PC-3 (cell line): ENCODE results near the gene ANKRD23. TPM values are rescaled to one million over a fixed set of nuclear protein-coding genes. Genes with fewer than 3 reads are reported as not detected.

Source experiments
- ATAC-seq: fragments of 200-7000 bp; cut with Tn5 transposase; 2 replicates; pipeline ENCODE4 v1.9.1; 2020; ENCODE audit warnings: mild to moderate bottlenecking, moderate library complexity
- BruUV-seq: library from RNA; stranded (reverse); fragments of 400-500 nt; replicated peaks from 2 replicates; lab custom pipeline; 2021; lab: Mats Ljungman, UMichigan
- CTCF ChIA-PET: fragments of 300-600 bp; sonication (Branson Sonifier 250); formaldehyde crosslinking; loops from one replicate; lab custom pipeline; 2022; ENCODE audit warnings: antibody characterized with exemption; lab: Charles Lee
- POLR2A ChIA-PET: fragments of 300-600 bp; sonication (Branson Sonifier 250); formaldehyde crosslinking; loops from one replicate; lab custom pipeline; 2022; ENCODE audit warnings: antibody characterized with exemption; ENCODE audit not compliant: unreplicated experiment; lab: Charles Lee
- DNase-seq: peaks from one replicate; pipeline ENCODE4 v3.0.0-alpha.2; 2015
- H2AFZ ChIP-seq: fragments of 300-600 bp; sonication (generic); 2 replicates; pipeline ENCODE4 v1.6.0; 2016; ENCODE audit warnings: antibody characterized with exemption, low read length
- H3F3A ChIP-seq: fragments of 300-600 bp; sonication (generic); one replicate; pipeline ENCODE4 v1.6.0; 2017; ENCODE audit warnings: antibody characterized with exemption, low read length, control low read depth, mild to moderate bottlenecking; ENCODE audit not compliant: unreplicated experiment
- H3K27ac ChIP-seq: fragments of 300-600 bp; sonication (generic); 2 replicates; pipeline ENCODE4 v1.5.1; 2016; ENCODE audit warnings: mild to moderate bottlenecking, low read length
- H3K27me3 ChIP-seq: fragments of 300-600 bp; sonication (generic); 2 replicates; pipeline ENCODE4 v1.6.1; 2016; ENCODE audit warnings: low read length, mixed read lengths
- H3K36me3 ChIP-seq: fragments of 300-600 bp; sonication (generic); 2 replicates; pipeline ENCODE4 v1.6.1; 2016; ENCODE audit warnings: low read depth, mixed run types, low read length, mixed read lengths
- H3K4me1 ChIP-seq: fragments of 300-600 bp; sonication (generic); 2 replicates; pipeline ENCODE4 v1.5.1; 2016; ENCODE audit warnings: low read length; ENCODE audit not compliant: insufficient read depth
- H3K4me2 ChIP-seq: fragments of 300-600 bp; sonication (generic); 2 replicates; pipeline ENCODE4 v1.6.0; 2016; ENCODE audit warnings: low read length
- H3K4me3 ChIP-seq: fragments of 300-600 bp; sonication (generic); 2 replicates; pipeline ENCODE4 v1.5.1; 2016; ENCODE audit warnings: mild to moderate bottlenecking, low read length, mixed read lengths
- H3K79me2 ChIP-seq: fragments of 300-600 bp; sonication (generic); 2 replicates; pipeline ENCODE4 v1.6.1; 2017; ENCODE audit warnings: low read length, mixed read lengths
- H3K9ac ChIP-seq: fragments of 300-600 bp; sonication (generic); 2 replicates; pipeline ENCODE4 v1.6.0; 2016; ENCODE audit warnings: mild to moderate bottlenecking, low read length
- H3K9me2 ChIP-seq: fragments of 300-600 bp; sonication (generic); replicated peaks from 2 replicates; pipeline ENCODE4 v1.6.1; 2016; ENCODE audit warnings: mixed run types, low read length, mixed read lengths
- H3K9me3 ChIP-seq: fragments of 300-600 bp; sonication (generic); 2 replicates; pipeline ENCODE4 v1.6.1; 2016; ENCODE audit warnings: low read length, mixed read lengths
- H4K20me1 ChIP-seq: fragments of 300-600 bp; sonication (generic); 2 replicates; pipeline ENCODE4 v1.6.1; 2016; ENCODE audit warnings: low read length, mixed read lengths
- EZH2 ChIP-seq: fragments of 300-600 bp; sonication (generic); IDR thresholded peaks from one replicate; pipeline ENCODE4 v1.6.1; 2017; ENCODE audit warnings: antibody characterized with exemption, mild to moderate bottlenecking, low read length; ENCODE audit not compliant: unreplicated experiment
- EZH2phosphoT487 ChIP-seq: fragments of 300-600 bp; sonication (generic); IDR thresholded peaks from 2 replicates; pipeline ENCODE4 v1.6.1; 2018; ENCODE audit warnings: mild to moderate bottlenecking, antibody characterized with exemption, low read length, borderline replicate concordance
- intact Hi-C: fragments of 100-400 bp; cut with micrococcal nuclease; formaldehyde crosslinking; loops from 2 replicates; pipeline ENCODE4 v1.9.0; 2023
- total RNA-seq: library from RNA; depleted of rRNA; stranded (reverse); fragments of >200 nt; gene quantifications from 2 replicates; pipeline ENCODE4 v1.2.3, GENCODE V29; 2014
- TF ChIP-seq, protein P1 (sequence below): fragments of 300-600 bp; sonication (generic); conservative IDR thresholded peaks from 2 replicates; pipeline ENCODE4 v1.5.1; 2017; ENCODE audit warnings: antibody characterized with exemption, low read depth, mild to moderate bottlenecking, low read length

Gene ANKRD23
- total RNA-seq, 1 experiment from 2014 or later: 8.2 TPM

DNA sequence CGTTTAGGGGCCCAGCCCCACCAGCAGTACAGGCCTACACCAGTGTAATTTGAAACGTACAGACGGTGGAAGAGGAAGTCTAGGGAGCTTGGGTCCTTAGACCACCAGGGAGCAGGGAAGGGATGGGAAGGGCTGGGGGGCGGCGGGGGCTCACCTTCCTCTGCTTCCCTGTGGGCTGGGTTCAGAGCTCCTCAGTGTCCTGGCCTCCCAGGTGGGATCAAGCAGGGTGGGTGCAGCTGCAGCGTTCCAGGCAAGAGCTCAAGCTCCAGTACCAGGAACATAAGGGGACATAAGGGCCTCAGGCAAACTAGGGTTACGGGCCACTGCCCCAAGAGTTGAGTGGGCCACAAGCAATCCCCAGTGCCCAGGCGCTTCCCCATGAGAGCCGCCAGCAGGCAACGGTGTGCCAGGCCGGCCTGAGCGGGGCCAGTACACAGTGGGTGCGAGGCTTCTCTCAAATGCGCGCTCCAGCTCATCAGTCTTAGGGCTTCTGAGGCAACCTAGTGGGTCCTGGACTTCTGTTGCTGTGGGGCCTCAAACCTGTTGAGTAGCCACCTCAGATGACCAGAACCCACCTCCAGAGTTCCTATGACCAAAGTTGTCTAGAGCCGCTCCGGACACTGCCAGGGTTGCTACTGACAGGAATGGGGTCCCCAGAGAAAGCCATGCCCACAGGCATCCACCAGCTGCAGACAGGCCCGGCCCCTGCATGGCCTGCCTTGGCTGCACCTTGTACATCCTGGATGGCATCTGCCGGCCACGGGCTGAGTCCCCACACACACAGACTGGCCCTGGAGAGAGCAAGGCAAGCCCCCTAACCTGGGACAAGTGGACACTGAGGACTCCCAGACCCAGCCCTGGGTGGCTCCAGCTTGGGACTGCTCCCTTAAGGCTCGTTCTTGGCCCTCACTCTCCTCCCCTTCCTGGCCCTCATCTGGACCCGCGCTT lies 5.2 kb downstream of the ANKRD23 start:
- Histone ChIP-seq H3K9me2 (no peaks in the 10 kb centered on the region), H3K27me3 (no peaks in the 10 kb centered on the region), H3K4me1 (no peaks in the 10 kb centered on the region), H3K27ac (no peak overlapping the region), H3K79me2 (no peaks in the 10 kb centered on the region), H3K36me3 (no peaks in the 10 kb centered on the region; the same call in 1 of the 2 replicates), H3K4me3 (no peak overlapping the region), H4K20me1 (no peaks in the 10 kb centered on the region), H3K9me3 (no peaks in the 10 kb centered on the region), H2AFZ (no peak overlapping the region), H3K4me2 (no peak overlapping the region), H3F3A (no peaks in the 10 kb centered on the region), H3K9ac (no peak overlapping the region)
- BruUV-seq: no TSS peak
- intact Hi-C loops: no loop called here
- DNase-seq: no peak
- no peak for TF ChIP-seq EZH2
- TF ChIP-seq, protein P1, sequence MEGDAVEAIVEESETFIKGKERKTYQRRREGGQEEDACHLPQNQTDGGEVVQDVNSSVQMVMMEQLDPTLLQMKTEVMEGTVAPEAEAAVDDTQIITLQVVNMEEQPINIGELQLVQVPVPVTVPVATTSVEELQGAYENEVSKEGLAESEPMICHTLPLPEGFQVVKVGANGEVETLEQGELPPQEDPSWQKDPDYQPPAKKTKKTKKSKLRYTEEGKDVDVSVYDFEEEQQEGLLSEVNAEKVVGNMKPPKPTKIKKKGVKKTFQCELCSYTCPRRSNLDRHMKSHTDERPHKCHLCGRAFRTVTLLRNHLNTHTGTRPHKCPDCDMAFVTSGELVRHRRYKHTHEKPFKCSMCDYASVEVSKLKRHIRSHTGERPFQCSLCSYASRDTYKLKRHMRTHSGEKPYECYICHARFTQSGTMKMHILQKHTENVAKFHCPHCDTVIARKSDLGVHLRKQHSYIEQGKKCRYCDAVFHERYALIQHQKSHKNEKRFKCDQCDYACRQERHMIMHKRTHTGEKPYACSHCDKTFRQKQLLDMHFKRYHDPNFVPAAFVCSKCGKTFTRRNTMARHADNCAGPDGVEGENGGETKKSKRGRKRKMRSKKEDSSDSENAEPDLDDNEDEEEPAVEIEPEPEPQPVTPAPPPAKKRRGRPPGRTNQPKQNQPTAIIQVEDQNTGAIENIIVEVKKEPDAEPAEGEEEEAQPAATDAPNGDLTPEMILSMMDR: no peak
- ChIA-PET CTCF (no interaction called here), POLR2A (no interaction called here)
- ATAC-seq: no peak

DNA sequence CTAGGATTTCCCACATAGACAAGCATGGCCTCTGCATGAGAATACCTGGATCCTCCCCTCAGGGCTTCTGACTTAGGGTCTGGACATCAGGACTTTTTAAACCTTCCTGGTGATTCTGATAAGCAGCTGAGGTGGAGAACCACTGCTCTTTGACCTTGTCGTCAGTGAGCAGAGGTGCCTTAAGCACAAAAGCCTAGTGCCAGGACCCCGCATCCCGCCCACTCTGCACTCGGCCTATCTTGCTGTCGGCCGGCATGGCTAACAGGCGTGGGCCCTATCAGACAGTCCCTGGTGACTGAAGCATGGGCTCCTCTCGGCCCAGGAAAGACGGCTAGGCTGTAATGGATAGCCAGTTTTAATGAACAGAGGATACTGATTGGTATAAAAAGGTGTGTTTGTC lies 6.2 kb downstream of the ANKRD23 start:
- POLR2A ChIA-PET: no interaction called here
- Histone ChIP-seq H3K9me2 (no peaks in the 10 kb centered on the region), H3K9ac (no peak overlapping the region), H3K9me3 (no peaks in the 10 kb centered on the region), H3K4me3 (no peak overlapping the region), H3K36me3 (peaks cover under 1% of the 10 kb centered on the region; the same call in 1 of the 2 replicates), H2AFZ (no peak overlapping the region), H3K27me3 (no peaks in the 10 kb centered on the region), H3K79me2 (no peaks in the 10 kb centered on the region), H3K4me1 (peaks cover 8% of the 10 kb centered on the region), H3F3A (no peaks in the 10 kb centered on the region), H3K4me2 (no peak overlapping the region), H4K20me1 (no peaks in the 10 kb centered on the region), H3K27ac (no peak overlapping the region)
- BruUV-seq: no TSS peak
- ATAC-seq (no peak), DNase-seq (no peak)
- CTCF ChIA-PET: no interaction called here
- TF ChIP-seq, protein P1: no peak
- intact Hi-C loops: no loop called here

DNA sequence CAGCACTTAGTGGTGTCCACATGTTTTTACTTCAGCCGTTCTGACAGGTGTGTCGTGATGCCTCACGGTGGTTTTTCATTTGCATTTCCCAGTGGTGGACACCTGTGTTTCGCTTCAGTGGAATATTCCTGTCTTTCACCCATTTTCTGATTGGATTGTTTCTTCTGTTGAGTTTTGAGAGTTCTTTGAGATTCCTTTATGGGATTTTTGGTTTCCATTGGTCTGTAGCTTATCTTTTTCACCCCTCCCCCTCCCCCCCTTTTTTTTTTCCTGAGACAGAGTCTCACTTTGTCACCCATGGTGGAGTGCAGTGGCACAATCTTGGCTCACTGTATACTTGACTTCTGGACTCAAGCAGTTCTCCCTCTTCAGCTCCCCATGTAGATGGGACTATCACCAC lies 8.0 kb downstream of the ANKRD23 start:
- Histone ChIP-seq H4K20me1 (no peaks in the 10 kb centered on the region), H3F3A (no peaks in the 10 kb centered on the region), H3K4me2 (no peak overlapping the region), H3K36me3 (peaks cover 12% of the 10 kb centered on the region), H3K27me3 (no peaks in the 10 kb centered on the region), H3K79me2 (no peaks in the 10 kb centered on the region), H3K4me3 (no peak overlapping the region), H3K9ac (no peak overlapping the region), H2AFZ (no peak overlapping the region), H3K9me2 (no peaks in the 10 kb centered on the region), H3K4me1 (peaks cover 11% of the 10 kb centered on the region), H3K9me3 (no peaks in the 10 kb centered on the region), H3K27ac (no peak overlapping the region)
- TF ChIP-seq, protein P1: no peak
- TF ChIP-seq EZH2 (no peak), EZH2phosphoT487 (no peak)
- no peak for DNase-seq
- ATAC-seq: no peak
- no TSS peak for BruUV-seq
- ChIA-PET POLR2A (no interaction called here), CTCF (interaction anchor here (0.6 kb wide), 1 partner anchor 116 kb away, joined by 5 read pairs; no protein-coding TSS in a partner anchor)
- intact Hi-C loops: no loop called here
